Measurements from ENCODE around the gene CXCL13. TPM values are rescaled to one million over a fixed set of nuclear protein-coding genes. Genes with fewer than 3 reads are reported as not detected.
"Not testable (repeated sequence)": the region's sequence is repeated elsewhere in the genome, so short reads cannot be mapped to it uniquely, and the experiment has no call there.

Gene CXCL13
- total RNA-seq, 2 donors from 2014 or later, result 0.26 to 0.28 TPM

- H3K27ac Mint-ChIP-seq, result no peak overlapping the region
- peak; percentile 71 to 75 for DNase-seq
- peak; percentile 90 to 96 for ATAC-seq (replicated peaks in 1 of 2)
- no peaks in the 10 kb centered on the region for H3K9me3 Mint-ChIP-seq
- peaks cover 12% of the 10 kb centered on the region for H3K4me1 Mint-ChIP-seq (ENCODE audit: low read depth)
- peaks cover 44% of the 10 kb centered on the region for H3K27me3 Mint-ChIP-seq (ENCODE audit: low read depth)
- H3K4me3 Mint-ChIP-seq, result peak overlapping the region in 1 of 2 donors; percentile 42
- no peaks in the 10 kb centered on the region for H3K36me3 Mint-ChIP-seq (ENCODE audit: insufficient read depth in 2 of 2)
These were observed 13.0 kb downstream of the CXCL13 start for GRCh38 chr4:77618383-77619241.

DNA sequence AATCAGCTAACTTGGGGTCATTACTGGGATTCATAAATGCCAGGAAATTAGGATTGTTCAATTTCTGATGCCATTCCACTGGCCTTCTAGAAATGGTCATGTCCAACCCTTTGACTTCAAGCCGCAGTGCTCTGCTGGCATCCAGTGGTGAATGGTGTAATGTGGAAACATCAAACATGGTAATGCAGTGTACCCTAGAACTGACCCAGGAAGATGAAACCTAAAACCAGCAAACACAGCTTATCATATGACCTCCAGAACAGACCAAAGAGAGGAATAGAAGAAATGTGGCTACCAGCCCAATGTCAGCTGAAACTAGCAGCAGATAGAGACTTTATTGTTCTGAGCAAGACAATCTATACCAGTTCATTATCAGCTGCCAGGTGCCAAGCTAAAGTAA lies 13.8 kb downstream of the CXCL13 start:
- no peak overlapping the region for H3K4me3 Mint-ChIP-seq
- peaks cover 12% of the 10 kb centered on the region for H3K4me1 Mint-ChIP-seq (ENCODE audit: low read depth)
- no peaks in the 10 kb centered on the region for H3K36me3 Mint-ChIP-seq (ENCODE audit: insufficient read depth in 2 of 2)
- DNase-seq, result no peak
- no peak overlapping the region for H3K27ac Mint-ChIP-seq
- no peaks in the 10 kb centered on the region for H3K9me3 Mint-ChIP-seq
- peaks cover 44% of the 10 kb centered on the region for H3K27me3 Mint-ChIP-seq (ENCODE audit: low read depth)
- ATAC-seq (replicated peaks in 1 of 2), result no peak

GRCh38 chr4:77621254-77621653 lies 15.6 kb downstream of the CXCL13 start:
- peaks cover 39% of the 10 kb centered on the region for H3K27me3 Mint-ChIP-seq (ENCODE audit: low read depth)
- H3K9me3 Mint-ChIP-seq, result no peaks in the 10 kb centered on the region
- no peaks in the 10 kb centered on the region for H3K36me3 Mint-ChIP-seq (ENCODE audit: insufficient read depth in 2 of 2)
- no peak overlapping the region for H3K4me3 Mint-ChIP-seq
- ATAC-seq (replicated peaks in 1 of 2) (no peak), DNase-seq (no peak)
- no peak overlapping the region for H3K27ac Mint-ChIP-seq
- H3K4me1 Mint-ChIP-seq (ENCODE audit: low read depth), result peaks cover 17% of the 10 kb centered on the region

GRCh38 chr4:77623091-77623490 lies 17.5 kb downstream of the CXCL13 start:
- DNase-seq, result no peak
- H3K9me3 Mint-ChIP-seq, result no peaks in the 10 kb centered on the region
- no peak overlapping the region for H3K4me3 Mint-ChIP-seq
- no peaks in the 10 kb centered on the region for H3K36me3 Mint-ChIP-seq (ENCODE audit: insufficient read depth in 2 of 2)
- H3K27ac Mint-ChIP-seq, result no peak overlapping the region
- peaks cover 17% of the 10 kb centered on the region for H3K4me1 Mint-ChIP-seq (ENCODE audit: low read depth)
- no peak for ATAC-seq (replicated peaks in 1 of 2)
- H3K27me3 Mint-ChIP-seq (ENCODE audit: low read depth), result peaks cover 42% of the 10 kb centered on the region

- no peak overlapping the region for H3K4me3 Mint-ChIP-seq
- no peaks in the 10 kb centered on the region for H3K9me3 Mint-ChIP-seq
- peaks cover 6% of the 10 kb centered on the region for H3K4me1 Mint-ChIP-seq (ENCODE audit: low read depth)
- H3K36me3 Mint-ChIP-seq (ENCODE audit: insufficient read depth in 2 of 2), result no peaks in the 10 kb centered on the region
- no peak overlapping the region for H3K27ac Mint-ChIP-seq
- ATAC-seq (replicated peaks in 1 of 2) (no peak), DNase-seq (no peak)
- peaks cover 32% of the 10 kb centered on the region for H3K27me3 Mint-ChIP-seq (ENCODE audit: low read depth)
These were observed 18.6 kb downstream of the CXCL13 start for GRCh38 chr4:77624213-77624612.

GRCh38 chr4:77625485-77625884 lies 19.9 kb downstream of the CXCL13 start:
- H3K4me1 Mint-ChIP-seq (ENCODE audit: low read depth), result peaks cover 18% of the 10 kb centered on the region
- no peaks in the 10 kb centered on the region for H3K36me3 Mint-ChIP-seq (ENCODE audit: insufficient read depth in 2 of 2)
- no peak overlapping the region for H3K4me3 Mint-ChIP-seq
- H3K27me3 Mint-ChIP-seq (ENCODE audit: low read depth), result peaks cover 20% of the 10 kb centered on the region
- H3K9me3 Mint-ChIP-seq, result no peaks in the 10 kb centered on the region
- DNase-seq, result no peak
- H3K27ac Mint-ChIP-seq, result no peak overlapping the region
- ATAC-seq (replicated peaks in 1 of 2), result no peak

GRCh38 chr4:77629885-77630284 lies 24.3 kb downstream of the CXCL13 start:
- Mint-ChIP-seq H3K9me3 (no peaks in the 10 kb centered on the region), H3K4me3 (peak overlapping the region; percentile 25 to 54), H3K27ac (peak overlapping the region; percentile 22), H3K36me3 (ENCODE audit: insufficient read depth in 2 of 2) (no peaks in the 10 kb centered on the region), H3K4me1 (ENCODE audit: low read depth) (peaks cover 19% of the 10 kb centered on the region), H3K27me3 (ENCODE audit: low read depth) (peaks cover 5% of the 10 kb centered on the region)
- ATAC-seq (replicated peaks in 1 of 2), result peak; percentile 91 to 94
- DNase-seq, result peak in 1 of 2 donors; percentile 32

- H3K4me1 Mint-ChIP-seq (ENCODE audit: low read depth), result peaks cover 19% of the 10 kb centered on the region
- DNase-seq (no peak), ATAC-seq (replicated peaks in 1 of 2) (no peak)
- peaks cover 5% of the 10 kb centered on the region for H3K27me3 Mint-ChIP-seq (ENCODE audit: low read depth)
- H3K9me3 Mint-ChIP-seq, result no peaks in the 10 kb centered on the region
- no peak overlapping the region for H3K27ac Mint-ChIP-seq
- H3K36me3 Mint-ChIP-seq (ENCODE audit: insufficient read depth in 2 of 2), result no peaks in the 10 kb centered on the region
- H3K4me3 Mint-ChIP-seq, result no peak overlapping the region
These were observed 25.7 kb downstream of the CXCL13 start for GRCh38 chr4:77631276-77631675.

DNA sequence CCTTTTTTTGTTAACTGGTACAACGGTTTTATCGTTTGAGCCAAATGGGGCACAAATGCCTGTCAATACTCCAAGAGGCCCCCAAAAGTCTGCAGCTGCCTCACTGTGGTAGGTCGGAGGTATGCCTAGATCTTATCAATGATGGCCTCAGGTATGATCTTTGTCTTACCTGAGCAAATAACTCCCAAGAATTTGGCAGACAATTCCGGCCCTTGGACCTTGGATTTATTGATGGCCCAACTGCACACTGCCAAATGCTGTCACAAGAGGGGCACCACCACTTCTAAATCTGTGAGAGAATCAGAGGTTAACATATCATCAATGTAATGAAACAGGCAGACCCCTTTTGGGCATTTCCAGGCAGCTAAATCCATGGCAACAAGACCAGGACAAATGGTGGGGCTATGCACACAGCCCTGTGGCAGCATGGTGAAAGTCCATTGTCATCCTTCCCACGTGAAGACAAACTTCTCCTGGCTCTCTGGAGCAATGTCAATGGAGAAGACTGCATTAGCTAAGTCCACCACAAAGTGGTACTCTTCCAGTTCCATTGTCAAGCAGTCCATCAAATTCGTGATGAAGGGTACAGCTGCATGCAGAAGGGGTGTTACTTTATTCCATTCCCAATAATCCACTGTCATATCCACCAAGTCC lies 28.6 kb downstream of the CXCL13 start:
- H3K27ac Mint-ChIP-seq, result no peak overlapping the region
- H3K9me3 Mint-ChIP-seq, result peaks cover 0 to 7% of the 10 kb centered on the region in 2 donors
- DNase-seq (no peak), ATAC-seq (replicated peaks in 1 of 2) (no peak)
- H3K4me1 Mint-ChIP-seq (ENCODE audit: low read depth), result peaks cover 18% of the 10 kb centered on the region
- no peaks in the 10 kb centered on the region for H3K27me3 Mint-ChIP-seq (ENCODE audit: low read depth)
- H3K36me3 Mint-ChIP-seq (ENCODE audit: insufficient read depth in 2 of 2), result peaks cover 0 to 3% of the 10 kb centered on the region in 2 donors
- no peak overlapping the region for H3K4me3 Mint-ChIP-seq

- no peaks in the 10 kb centered on the region for H3K27me3 Mint-ChIP-seq (ENCODE audit: low read depth)
- peaks cover 0 to 3% of the 10 kb centered on the region in 2 donors for H3K36me3 Mint-ChIP-seq (ENCODE audit: insufficient read depth in 2 of 2)
- peaks cover 0 to 7% of the 10 kb centered on the region in 2 donors for H3K9me3 Mint-ChIP-seq
- H3K27ac Mint-ChIP-seq, result no peak overlapping the region
- ATAC-seq (replicated peaks in 1 of 2) (no peak), DNase-seq (no peak)
- H3K4me3 Mint-ChIP-seq, result no peak overlapping the region
- H3K4me1 Mint-ChIP-seq (ENCODE audit: low read depth), result peaks cover 8% of the 10 kb centered on the region
These were observed 29.6 kb downstream of the CXCL13 start for GRCh38 chr4:77635246-77635645.

- Mint-ChIP-seq H3K36me3 (ENCODE audit: insufficient read depth in 2 of 2) (peaks cover 0 to 3% of the 10 kb centered on the region in 2 donors), H3K4me3 (no peak overlapping the region), H3K9me3 (peaks cover 0 to 7% of the 10 kb centered on the region in 2 donors), H3K27me3 (ENCODE audit: low read depth) (no peaks in the 10 kb centered on the region), H3K27ac (no peak overlapping the region), H3K4me1 (ENCODE audit: low read depth) (peaks cover 2% of the 10 kb centered on the region)
- ATAC-seq (replicated peaks in 1 of 2) (no peak), DNase-seq (no peak)
These were observed 30.3 kb downstream of the CXCL13 start for GRCh38 chr4:77635876-77636275.

- peaks cover 3% of the 10 kb centered on the region for H3K27me3 Mint-ChIP-seq (ENCODE audit: low read depth)
- no peak for DNase-seq
- H3K27ac Mint-ChIP-seq, result no peak overlapping the region
- no peaks in the 10 kb centered on the region for H3K4me1 Mint-ChIP-seq (ENCODE audit: low read depth)
- H3K36me3 Mint-ChIP-seq (ENCODE audit: insufficient read depth in 2 of 2), result peaks cover 0 to 3% of the 10 kb centered on the region in 2 donors
- ATAC-seq (replicated peaks in 1 of 2), result no peak
- H3K9me3 Mint-ChIP-seq, result peaks cover 0 to 7% of the 10 kb centered on the region in 2 donors
- no peak overlapping the region for H3K4me3 Mint-ChIP-seq
These were observed 31.3 kb downstream of the CXCL13 start for GRCh38 chr4:77636902-77637301.

GRCh38 chr4:77644069-77644468 lies 38.4 kb downstream of the CXCL13 start:
- not testable (repeated sequence) for DNase-seq; ATAC-seq (replicated peaks in 1 of 2); H3K27ac Mint-ChIP-seq; H3K4me1 Mint-ChIP-seq (ENCODE audit: low read depth); H3K4me3 Mint-ChIP-seq
- Mint-ChIP-seq H3K9me3 (peaks cover 11 to 17% of the 10 kb centered on the region in 2 donors), H3K27me3 (ENCODE audit: low read depth) (peaks cover 12% of the 10 kb centered on the region), H3K36me3 (ENCODE audit: insufficient read depth in 2 of 2) (peaks cover 14% of the 10 kb centered on the region in 2 donors)
